Measurements from ENCODE around the gene CCN2.
"Not testable (repeated sequence)": the region's sequence is repeated elsewhere in the genome, so short reads cannot be mapped to it uniquely, and the experiment has no call there.

Gene CCN2

GRCh38 chr6:131937703-131938631 lies 13.2 kb downstream of the CCN2 start:
- no peak for DNase-seq (ENCODE audit: low read depth)

- DNase-seq (ENCODE audit: low read depth): no peak
Measured at GRCh38 chr6:131937226-131937625, 13.9 kb downstream of the CCN2 start.

GRCh38 chr6:131936156-131936555 lies 15.0 kb downstream of the CCN2 start:
- DNase-seq (ENCODE audit: low read depth): no peak

GRCh38 chr6:131931063-131931750 lies 20.0 kb downstream of the CCN2 start:
- DNase-seq (ENCODE audit: low read depth): no peak

- DNase-seq (ENCODE audit: low read depth): no peak
Measured at GRCh38 chr6:131929976-131930375, 21.2 kb downstream of the CCN2 start.

GRCh38 chr6:131929264-131929663 lies 21.9 kb downstream of the CCN2 start:
- DNase-seq (ENCODE audit: low read depth): no peak

- DNase-seq (ENCODE audit: low read depth): no peak
Measured at GRCh38 chr6:131924881-131925474, 26.2 kb downstream of the CCN2 start.

- DNase-seq (ENCODE audit: low read depth): no peak
Measured at GRCh38 chr6:131923356-131923755, 27.8 kb downstream of the CCN2 start.

- no peak for DNase-seq (ENCODE audit: low read depth)
Measured at GRCh38 chr6:131920656-131921055, 30.5 kb downstream of the CCN2 start.

GRCh38 chr6:131918650-131919355 lies 32.4 kb downstream of the CCN2 start:
- DNase-seq (ENCODE audit: low read depth): no peak

GRCh38 chr6:131917763-131918649 lies 33.2 kb downstream of the CCN2 start:
- DNase-seq (ENCODE audit: low read depth): no peak

- no peak for DNase-seq (ENCODE audit: low read depth)
Measured at GRCh38 chr6:131917318-131917717, 33.9 kb downstream of the CCN2 start.

- no peak for DNase-seq (ENCODE audit: low read depth)
Measured at GRCh38 chr6:131916847-131917246, 34.3 kb downstream of the CCN2 start.

GRCh38 chr6:131916091-131916796 lies 34.9 kb downstream of the CCN2 start:
- DNase-seq (ENCODE audit: low read depth): not testable (repeated sequence)

- DNase-seq (ENCODE audit: low read depth): no peak
Measured at GRCh38 chr6:131914967-131915751, 36.0 kb downstream of the CCN2 start.

- DNase-seq (ENCODE audit: low read depth): no peak
Measured at GRCh38 chr6:131914234-131914633, 36.9 kb downstream of the CCN2 start.

GRCh38 chr6:131911951-131912350 lies 39.2 kb downstream of the CCN2 start:
- no peak for DNase-seq (ENCODE audit: low read depth)

GRCh38 chr6:131910956-131911355 lies 40.2 kb downstream of the CCN2 start:
- DNase-seq (ENCODE audit: low read depth): no peak

- no peak for DNase-seq (ENCODE audit: low read depth)
Measured at GRCh38 chr6:131910219-131910589, 41.0 kb downstream of the CCN2 start.

Data from activated T-helper 1 cell treated with Interleukin-2 at 50 U/mL for 16 hours (primary cell).